OCI-M2 (cell line): Measurements from ENCODE around the gene IGF1R.
"Not testable (repeated sequence)": the region's sequence is repeated elsewhere in the genome, so short reads cannot be mapped to it uniquely, and the experiment has no call there.

Source experiments
- DNase-seq: peaks from one replicate; lab custom pipeline; 2025; ENCODE audit not compliant: unreplicated experiment; lab: John Stamatoyannopoulos, UW

IGF1R gene

DNA sequence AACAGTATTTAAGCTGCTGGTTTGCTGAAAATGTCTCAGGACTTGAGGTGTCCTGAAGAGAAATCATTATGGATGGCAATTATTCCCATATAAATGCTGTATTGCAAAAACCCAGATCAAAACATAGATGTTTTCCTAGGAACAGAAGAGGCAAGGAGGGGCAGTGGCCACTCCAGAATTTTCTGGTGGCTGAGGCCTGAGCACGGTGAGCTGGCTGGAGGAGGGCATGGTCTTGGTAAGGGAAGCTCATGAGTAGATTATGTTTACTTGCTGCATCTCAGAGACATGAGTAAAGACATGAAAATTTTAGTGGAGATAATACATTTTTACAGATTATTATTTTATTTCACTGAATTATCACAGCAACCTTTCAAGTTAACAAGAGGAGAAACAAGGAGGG is 328.2 kb downstream of the IGF1R start:
- no peak for DNase-seq

- no peak for DNase-seq
These were observed 329.1 kb downstream of the IGF1R start for GRCh38 chr15:98977441-98977840.

DNA sequence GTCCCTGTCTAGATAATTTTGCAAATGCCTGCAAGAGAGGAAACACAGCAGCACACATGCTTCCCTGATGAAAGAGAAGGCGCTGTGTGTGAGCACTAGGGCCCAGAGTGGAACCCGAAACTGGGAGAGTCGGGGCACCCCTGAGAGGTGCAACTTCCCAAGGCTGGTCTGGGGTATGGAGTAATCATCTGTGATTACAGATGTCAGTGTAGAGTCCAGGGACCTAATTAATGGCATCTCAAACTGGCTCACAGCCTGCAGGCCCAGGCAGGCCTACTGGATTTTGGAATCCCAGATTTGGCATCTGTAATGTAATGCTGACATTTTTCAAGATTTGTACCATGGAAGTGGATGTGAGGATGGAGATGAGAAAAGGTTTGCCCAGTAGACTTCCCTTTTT is 329.8 kb downstream of the IGF1R start:
- DNase-seq = no peak

- DNase-seq = no peak
These were observed 332.5 kb downstream of the IGF1R start for GRCh38 chr15:98980899-98981228.

DNA sequence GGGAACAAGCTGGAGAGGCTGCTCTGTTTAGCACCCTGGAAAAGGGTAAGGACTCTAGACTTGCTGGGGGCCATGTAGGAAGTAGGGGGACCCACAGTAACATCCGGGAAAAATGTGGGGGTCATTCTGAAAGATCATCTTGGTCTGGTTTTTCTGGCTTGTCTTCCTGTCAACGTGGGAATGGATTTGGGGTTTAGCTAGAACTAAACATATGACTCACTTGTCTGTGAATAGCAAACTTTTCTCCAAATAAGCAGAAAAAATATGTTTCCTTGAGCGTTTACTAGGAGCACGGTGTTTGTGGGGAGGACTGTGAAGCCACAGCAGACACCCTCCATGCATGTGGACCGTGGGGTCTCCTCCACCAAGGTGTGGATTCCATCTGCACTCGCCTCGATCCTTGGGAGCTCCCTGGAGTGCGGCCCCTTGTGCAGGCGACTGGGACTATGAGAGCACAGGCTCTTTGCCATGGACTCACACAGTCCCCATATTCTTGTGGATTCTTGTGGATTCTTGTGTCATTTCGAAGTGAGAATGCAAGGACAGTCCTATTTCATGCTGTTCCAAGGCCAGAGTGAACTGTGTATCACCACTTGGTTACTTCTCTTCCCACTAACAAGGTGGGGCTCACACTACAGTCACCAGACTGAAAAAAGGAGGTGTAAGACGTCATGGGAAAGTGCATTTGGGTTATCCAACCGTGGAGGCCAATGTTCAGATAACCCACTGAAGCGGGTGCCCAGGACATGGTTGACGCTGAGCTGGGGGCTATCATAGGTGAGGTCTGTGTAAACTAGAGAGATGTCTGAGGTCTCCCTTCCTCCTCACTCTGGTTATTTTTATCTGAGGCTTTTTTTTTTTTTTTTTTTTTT is 333.7 kb downstream of the IGF1R start:
- no peak for DNase-seq

- no peak for DNase-seq
These were observed 335.0 kb downstream of the IGF1R start for GRCh38 chr15:98983334-98983733.

- DNase-seq = no peak
These were observed 337.9 kb downstream of the IGF1R start for GRCh38 chr15:98986281-98986680.

GRCh38 chr15:98994892-98995291 is 346.6 kb downstream of the IGF1R start:
- DNase-seq = no peak

- no peak for DNase-seq
These were observed 347.8 kb downstream of the IGF1R start for GRCh38 chr15:98996169-98996568.

- no peak for DNase-seq
These were observed 348.3 kb downstream of the IGF1R start for GRCh38 chr15:98996624-98997023.

DNA sequence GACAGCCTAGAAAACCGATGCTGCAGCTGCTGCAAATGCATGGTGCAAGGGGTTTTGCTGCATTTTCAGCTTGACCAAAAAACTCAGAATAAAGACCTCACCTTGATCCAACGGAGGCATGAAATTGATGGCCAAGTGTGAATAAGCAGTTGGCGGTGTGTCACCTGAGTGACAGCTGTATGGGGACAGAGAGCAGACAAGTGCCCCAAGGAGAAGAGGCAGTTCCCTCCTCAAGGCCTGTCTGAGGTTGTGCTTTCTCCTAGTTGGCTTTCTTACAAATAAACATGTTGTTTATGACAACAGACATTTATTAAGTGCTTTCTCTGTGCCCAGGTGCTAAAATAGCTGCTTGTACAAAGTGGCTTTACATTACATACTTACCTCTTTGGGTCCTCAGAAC is 349.0 kb downstream of the IGF1R start:
- no peak for DNase-seq

DNA sequence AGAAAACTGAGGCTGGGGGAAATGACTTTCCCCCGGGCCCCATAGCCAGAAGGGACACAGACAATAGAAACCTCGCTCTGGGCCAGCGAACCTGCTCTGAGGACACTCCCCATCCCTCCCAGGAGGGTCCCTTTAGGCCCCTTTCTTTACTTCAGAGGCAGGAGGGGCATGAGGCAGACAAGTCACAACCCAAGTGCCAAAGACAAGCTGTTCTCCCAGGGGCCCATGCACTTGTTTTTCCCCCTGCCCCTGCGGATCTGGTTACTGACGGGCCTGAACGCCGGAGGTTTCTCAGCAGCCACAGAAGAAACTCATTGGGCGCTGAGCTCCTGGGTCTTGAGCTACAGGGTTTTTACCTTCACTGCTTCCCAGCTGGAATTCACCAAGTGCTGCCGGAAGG is 349.4 kb downstream of the IGF1R start:
- no peak for DNase-seq

DNA sequence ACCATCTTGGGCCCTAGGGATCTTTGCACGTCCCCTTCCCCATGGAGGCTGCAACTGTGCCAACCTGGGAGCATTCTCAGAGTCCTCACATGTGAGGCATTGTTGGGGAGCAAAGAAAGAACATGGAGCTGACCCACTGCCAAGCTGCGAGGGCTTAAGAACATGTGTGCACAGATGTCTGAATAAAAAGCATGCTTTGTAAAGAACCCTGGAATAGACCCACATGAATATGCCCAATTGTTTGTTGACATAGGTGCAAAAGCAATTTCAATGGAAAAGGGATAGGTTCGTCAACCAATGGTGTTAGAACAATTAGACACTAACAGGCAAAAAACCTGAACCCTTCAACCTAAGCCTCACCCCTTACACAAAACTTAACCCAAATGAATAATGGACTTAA is 349.9 kb downstream of the IGF1R start:
- no peak for DNase-seq

- no peak for DNase-seq
These were observed 350.9 kb downstream of the IGF1R start for GRCh38 chr15:98999233-98999632.

- DNase-seq = no peak
These were observed 353.9 kb downstream of the IGF1R start for GRCh38 chr15:99002226-99002625.

GRCh38 chr15:99003317-99003716 is 355.0 kb downstream of the IGF1R start:
- DNase-seq = not testable (repeated sequence)

DNA sequence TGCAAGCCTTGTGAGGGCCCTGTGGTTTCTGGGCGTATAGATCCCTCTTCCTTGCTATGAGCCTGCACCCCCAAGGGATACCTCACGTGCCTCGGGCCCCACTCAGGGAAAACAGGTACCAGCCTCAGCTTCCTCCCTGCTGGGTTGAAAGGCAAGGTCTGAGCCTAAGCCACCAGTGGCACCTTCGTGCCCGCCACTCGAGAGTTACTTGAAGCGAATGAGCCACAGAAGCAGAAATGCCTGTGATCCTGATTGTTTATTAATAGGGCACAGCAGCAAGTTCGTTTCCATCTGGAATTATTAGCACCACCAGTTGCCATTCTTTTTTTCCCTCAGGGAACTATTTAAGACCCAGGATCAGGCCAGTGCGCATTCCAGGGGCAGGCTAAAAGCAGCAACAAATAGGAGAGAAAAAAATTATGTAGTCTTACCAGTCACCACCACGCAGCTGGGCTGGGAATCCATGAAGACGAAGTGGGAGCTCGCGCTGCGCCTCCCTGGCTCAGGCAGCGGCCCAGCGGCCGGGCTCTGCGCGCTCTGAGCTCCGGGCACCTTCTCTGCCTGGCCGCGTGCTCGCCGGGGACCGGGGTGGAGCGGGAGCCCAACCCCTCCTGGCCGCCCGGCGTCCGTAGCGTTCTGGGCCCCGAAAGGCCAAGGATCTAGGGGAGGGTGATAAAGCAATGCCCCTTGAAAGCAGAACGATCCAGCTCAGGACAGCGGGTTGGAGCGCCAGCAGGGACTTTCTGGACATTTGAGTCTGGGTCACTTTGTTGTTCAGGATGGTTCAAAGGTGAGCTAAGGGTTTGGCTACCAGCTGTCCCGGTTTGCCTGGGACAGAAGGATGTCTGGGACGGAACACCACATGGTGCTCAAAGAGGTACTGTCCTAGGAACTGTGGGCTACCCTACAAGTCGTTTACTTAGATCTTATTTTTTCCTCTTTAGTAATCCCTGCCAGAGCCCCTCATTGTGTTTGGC is 356.9 kb downstream of the IGF1R start:
- DNase-seq = not testable (repeated sequence)

DNA sequence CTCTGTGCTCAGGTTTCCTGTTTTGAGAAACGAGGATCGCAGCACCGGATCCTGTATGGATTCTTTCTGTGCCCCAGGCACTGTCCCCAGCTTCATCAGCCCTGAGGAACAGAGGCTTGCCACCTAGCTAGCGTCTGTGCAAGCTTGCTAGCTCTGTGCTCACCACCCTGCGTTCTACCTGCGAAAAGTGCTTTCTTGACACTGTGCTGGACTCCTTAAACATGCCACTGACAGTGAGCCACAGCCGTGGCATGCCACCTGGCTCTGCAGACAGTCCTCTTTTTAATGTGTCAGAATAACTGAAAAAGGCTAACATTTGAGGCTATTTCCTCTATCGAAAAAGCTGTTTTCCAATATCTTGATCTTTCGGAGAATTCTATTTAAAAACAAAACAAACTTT is 357.8 kb downstream of the IGF1R start:
- no peak for DNase-seq

DNA sequence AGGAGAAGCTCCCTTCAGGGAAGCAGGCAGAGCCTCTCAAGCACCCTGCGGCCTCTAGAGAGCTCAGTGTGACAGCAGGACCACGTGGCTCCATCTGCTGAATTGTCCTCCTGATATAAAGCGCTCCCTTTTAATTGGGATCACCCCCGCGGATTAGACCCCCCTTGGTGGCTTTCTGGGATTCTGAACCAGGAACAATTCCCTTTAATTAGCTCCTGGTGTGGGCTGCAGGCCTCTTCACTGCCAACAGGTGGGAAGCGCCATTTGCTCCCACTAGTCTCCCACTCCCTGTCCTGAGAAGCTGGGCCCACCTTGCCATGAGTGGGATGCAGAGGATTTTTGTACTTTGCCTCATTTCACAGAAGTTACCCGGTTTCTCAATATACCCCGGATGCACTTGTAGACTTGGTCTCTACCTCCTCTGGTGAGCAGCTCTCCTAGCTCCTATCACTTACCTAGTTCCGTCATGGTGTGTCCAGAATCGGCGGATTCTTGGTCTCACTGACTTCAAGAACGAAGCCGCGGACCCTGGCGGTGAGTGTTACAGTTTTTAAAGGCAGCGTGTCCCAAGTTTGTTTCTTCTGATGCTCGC is 358.7 kb downstream of the IGF1R start:
- DNase-seq = no peak

DNA sequence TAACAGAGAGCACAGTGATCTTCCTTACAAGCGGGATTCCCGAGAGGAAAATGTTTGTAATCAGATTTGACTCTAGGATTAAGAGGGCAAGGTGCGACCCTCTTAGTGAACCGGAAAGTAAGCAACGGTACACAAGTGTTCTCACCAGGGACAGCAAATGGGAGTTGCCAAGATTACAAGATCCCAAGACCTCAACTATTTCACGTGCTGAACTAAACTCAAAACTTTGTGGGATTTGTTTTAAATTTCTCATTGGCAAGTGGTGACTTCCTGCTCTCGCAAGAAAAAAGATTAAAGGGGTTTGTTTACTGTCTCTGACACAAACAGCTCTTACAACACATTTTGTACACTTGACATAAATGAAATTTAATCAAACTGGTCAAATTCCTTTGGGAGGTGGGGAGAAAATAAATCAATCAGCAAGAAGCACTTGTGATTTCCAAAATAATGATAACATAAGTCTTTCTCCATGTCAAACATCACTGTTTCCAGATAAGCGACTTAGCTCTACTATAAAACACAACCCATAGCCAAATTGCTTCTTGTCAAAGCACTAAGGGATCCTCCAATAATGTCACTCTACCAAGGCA is 361.5 kb downstream of the IGF1R start:
- no peak for DNase-seq

DNA sequence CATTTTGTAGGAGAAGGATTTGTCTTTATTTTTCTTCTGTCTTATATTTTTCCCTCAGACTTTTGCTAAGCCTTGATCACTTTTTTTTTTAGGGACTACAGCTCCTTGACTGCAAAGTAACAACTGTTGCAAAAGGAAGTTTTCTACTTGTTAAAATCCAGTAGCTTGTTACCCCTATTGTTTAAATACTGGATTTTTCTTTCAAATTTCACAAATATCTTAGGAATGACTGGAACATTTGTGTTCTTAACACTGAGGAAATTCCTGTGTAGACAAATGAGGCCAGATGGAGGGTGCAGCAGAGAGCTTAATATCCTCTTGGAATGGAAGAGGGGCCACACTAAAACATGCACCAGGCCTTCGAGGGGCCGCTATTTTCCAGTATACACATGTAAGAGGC is 362.4 kb downstream of the IGF1R start:
- DNase-seq = no peak
